ENCODE results near the gene VWA5A. TPM values are rescaled to one million over a fixed set of nuclear protein-coding genes. Genes with fewer than 3 reads are reported as not detected.

Gene VWA5A
- total and polyA plus RNA-seq, 9 of the 15 experiments (the other 6 are each of a cell fraction or from before 2014, with no cell fraction given), result 4.6 to 19.7 (median 6.9) TPM

DNA sequence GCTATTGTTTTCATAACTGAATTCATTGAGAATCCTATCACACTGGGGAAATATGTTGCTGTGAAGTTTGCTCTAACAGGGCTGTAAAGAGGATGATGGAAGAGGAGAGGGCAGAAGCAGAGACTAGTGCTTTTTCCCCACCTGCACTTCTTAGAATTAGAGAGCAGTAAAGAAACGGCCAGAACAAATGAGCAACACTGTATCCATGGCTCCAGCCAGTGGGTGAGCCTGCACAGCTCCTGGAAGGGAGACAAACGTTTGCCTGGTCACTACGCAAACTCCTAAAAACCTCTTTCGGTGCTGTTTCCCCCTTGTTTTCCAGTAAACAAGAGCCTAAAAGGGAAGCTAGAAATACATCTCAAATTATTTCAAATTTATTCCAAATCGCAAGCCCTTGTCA lies 45.7 kb downstream of the VWA5A start:
- Histone ChIP-seq H3K36me3 (ENCODE audit: control insufficient read depth, insufficient read depth, low read length) (no peaks in the 10 kb centered on the region), H3K9me1 (ENCODE audit: control insufficient read depth, insufficient read depth, low read length) (no peaks in the 10 kb centered on the region), H3K27me3 (ENCODE audit: control insufficient read depth in 2 of 2, insufficient read depth in 2 of 2, low read length in 2 of 2) (peaks cover 2 to 7% of the 10 kb centered on the region in 2 experiments; a peak in 2 of 5 replicates), H2AFZ (ENCODE audit: low read depth, low read length) (0 out of 2 replicates have a peak overlapping the region, but pooled peaks have one; percentile 44), H4K20me1 (replicated peaks; ENCODE audit: control insufficient read depth, insufficient read depth, low read length) (no peaks in the 10 kb centered on the region), H3K9me3 (replicated peaks; ENCODE audit: control insufficient read depth, insufficient read depth, low read depth, low read length) (no peaks in the 10 kb centered on the region), H3K27ac (ENCODE audit: extremely low read depth, low read depth, low read length) (no peak overlapping the region), H3K4me2 (ENCODE audit: insufficient read depth, low read length) (no peak overlapping the region), H3K4me1 (replicated peaks in 1 of 2; ENCODE audit: control insufficient read depth in 2 of 2, insufficient read depth in 2 of 2, low read length in 2 of 2) (no peaks in the 10 kb centered on the region; a peak in 1 of 5 replicates), H3K4me3 (no peak overlapping the region), H3K79me2 (ENCODE audit: control insufficient read depth, insufficient read depth, low read length) (no peaks in the 10 kb centered on the region), H3K9ac (ENCODE audit: insufficient read depth in 1 of 2, low read depth in 2 of 2, low read length in 2 of 2) (no peak overlapping the region)
- BruUV-seq (replicated peaks), result no TSS peak
- 25% methylated on average over 5 of the region's 5 CpGs for WGBS (ENCODE audit: insufficient coverage, low coverage, missing lambda C conversion rate)
- no peak for DNase-seq (ENCODE audit: extremely low read depth in 1 of 4, low spot score in 3 of 4)
- TF ChIP-seq RBM22 (IDR thresholded peaks at IDR 0.05; ENCODE audit: low read depth, low read length, poor library complexity, severe bottlenecking), result no peak
- TF ChIP-seq SMARCC2 (IDR thresholded peaks at IDR 0.05; ENCODE audit: low read depth), result no peak
- no peak for TF ChIP-seq CREB1 (IDR thresholded peaks at IDR 0.05)
- no peak for TF ChIP-seq CREB1 (CRISPR knock-in tag; IDR thresholded peaks at IDR 0.05)
- no peak for TF ChIP-seq E2F3 (CRISPR knock-in tag; IDR thresholded peaks at IDR 0.05)
- in situ Hi-C loops (cut with MboI) (no loop called here), intact Hi-C loops (cut with micrococcal nuclease) (no loop called here)
- 0 out of 3 replicates have a peak, but pooled peaks have one; percentile 37 for ATAC-seq
- ChIA-PET POLR2A (interaction anchor here (0.9 kb wide), 2 partner anchors 9 to 35 kb away, joined by 3 to 5 read pairs; no protein-coding TSS in a partner anchor), CTCF (ENCODE audit: low intra/inter-chr PET ratio) (no interaction called here)
- no peak for FAIRE-seq

GRCh38 chr11:124167826-124168231 lies 52.6 kb downstream of the VWA5A start:
- Histone ChIP-seq H3K79me2 (ENCODE audit: control insufficient read depth, insufficient read depth, low read length) (peaks cover 17% of the 10 kb centered on the region), H4K20me1 (replicated peaks; ENCODE audit: control insufficient read depth, insufficient read depth, low read length) (no peaks in the 10 kb centered on the region), H3K36me3 (ENCODE audit: control insufficient read depth, insufficient read depth, low read length) (no peaks in the 10 kb centered on the region), H3K4me3 (no peak overlapping the region), H3K27me3 (ENCODE audit: control insufficient read depth in 2 of 2, insufficient read depth in 2 of 2, low read length in 2 of 2) (no peaks in the 10 kb centered on the region), H3K9ac (ENCODE audit: insufficient read depth in 1 of 2, low read depth in 2 of 2, low read length in 2 of 2) (no peak overlapping the region), H3K4me2 (ENCODE audit: insufficient read depth, low read length) (no peak overlapping the region), H3K9me1 (ENCODE audit: control insufficient read depth, insufficient read depth, low read length) (no peaks in the 10 kb centered on the region), H3K4me1 (replicated peaks in 1 of 2; ENCODE audit: control insufficient read depth in 2 of 2, insufficient read depth in 2 of 2, low read length in 2 of 2) (peaks cover 5 to 7% of the 10 kb centered on the region in 2 experiments; a peak in 4 of 5 replicates), H3K9me3 (replicated peaks; ENCODE audit: control insufficient read depth, insufficient read depth, low read depth, low read length) (no peaks in the 10 kb centered on the region), H3K27ac (ENCODE audit: extremely low read depth, low read depth, low read length) (no peak overlapping the region), H2AFZ (ENCODE audit: low read depth, low read length) (peak overlapping the region; percentile 35; the same call in 1 of the 2 replicates)
- in situ Hi-C loops (cut with MboI), result no loop called here
- WGBS (ENCODE audit: insufficient coverage, low coverage, missing lambda C conversion rate), result 60% methylated on average over 6 of the region's 7 CpGs
- ChIA-PET CTCF (ENCODE audit: low intra/inter-chr PET ratio) (no interaction called here), POLR2A (interaction anchor here (1.4 kb wide), 1 partner anchor 12 kb away, joined by 3 read pairs; no protein-coding TSS in a partner anchor)
- BruUV-seq (replicated peaks), result no TSS peak
- TF ChIP-seq RBFOX2 (IDR thresholded peaks at IDR 0.05; ENCODE audit: low read depth, low read length) (no peak), ZBTB9 (CRISPR knock-in tag; IDR thresholded peaks at IDR 0.05) (no peak), ZNF24 (IDR thresholded peaks at IDR 0.05) (no peak), ILF3 (IDR thresholded peaks at IDR 0.05; ENCODE audit: borderline replicate concordance) (no peak), CBFB (CRISPR knock-in tag; IDR thresholded peaks at IDR 0.05) (no peak), ARID2 (IDR thresholded peaks at IDR 0.05) (no peak), SIRT6 (IDR thresholded peaks at IDR 0.05; ENCODE audit: low read depth, low read length) (no peak), TEAD1 (CRISPR knock-in tag; IDR thresholded peaks at IDR 0.05) (no peak)
- FAIRE-seq (no peak), ATAC-seq (no peak), DNase-seq (ENCODE audit: extremely low read depth in 1 of 4, low spot score in 3 of 4) (no peak)
- intact Hi-C loops (cut with micrococcal nuclease), result no loop called here

Data from K562 (cell line).